GM12878 (cell line): Measurements from ENCODE around the gene CCM2.

ENCODE experiments used
- ATF7 ChIP-seq: fragments of 450-650 bp; IDR thresholded peaks from 2 replicates; pipeline ENCODE4 v1.6.1; 2016; ENCODE audit warnings: low read depth, mild to moderate bottlenecking
- CBFB ChIP-seq: IDR thresholded peaks from 2 replicates; pipeline ENCODE4 v1.6.1; 2016; ENCODE audit warnings: antibody characterized with exemption, low read depth
- EZH2 ChIP-seq: IDR thresholded peaks from 2 replicates; pipeline ENCODE4 v1.6.1; 2012; ENCODE audit warnings: low read depth, mild to moderate bottlenecking, control low read depth, inconsistent platforms, low read length, borderline replicate concordance; ENCODE audit not compliant: control insufficient read depth
- GABPA ChIP-seq: IDR thresholded peaks from 2 replicates; pipeline ENCODE4 v1.6.1; 2014; ENCODE audit warnings: antibody characterized with exemption, low read depth, mild to moderate bottlenecking, inconsistent platforms
- TF ChIP-seq, protein P1 (sequence below), 3 experiments: IDR thresholded peaks in 2 of 3; conservative IDR thresholded peaks in 1 of 3; 2 replicates each; pipeline ENCODE4 v1.5.1; 2011; ENCODE audit warnings: low read depth in 3 of 3, low read length in 3 of 3, mild to moderate bottlenecking in 3 of 3, control low read depth in 2 of 3, moderate library complexity in 2 of 3, inconsistent platforms in 1 of 3, mixed read lengths in 1 of 3; ENCODE audit not compliant: control insufficient read depth in 2 of 3, insufficient read depth in 1 of 3; ENCODE audit errors: extremely low read depth in 1 of 3

DNA sequence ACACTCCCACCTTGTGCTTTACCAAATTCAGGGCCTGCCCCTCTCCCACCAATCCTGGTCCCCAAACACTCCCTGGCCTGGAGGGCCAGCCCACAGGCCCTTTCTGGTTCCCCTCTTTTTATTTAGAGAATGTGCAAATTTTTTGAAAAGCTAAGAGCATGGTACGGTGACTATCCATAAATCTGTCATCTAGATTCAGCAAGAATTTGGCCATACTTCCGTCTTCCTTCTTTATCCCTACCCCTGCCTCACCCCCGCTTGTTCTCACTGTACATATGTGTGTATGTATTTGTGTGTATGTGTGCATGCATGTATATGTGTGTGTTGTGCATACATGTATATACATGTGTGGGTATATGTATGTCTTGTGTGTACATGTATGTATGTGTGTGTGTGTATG is 119.5 kb downstream of the CCM2 start:
- no peak for TF ChIP-seq CBFB
- TF ChIP-seq, protein P1, sequence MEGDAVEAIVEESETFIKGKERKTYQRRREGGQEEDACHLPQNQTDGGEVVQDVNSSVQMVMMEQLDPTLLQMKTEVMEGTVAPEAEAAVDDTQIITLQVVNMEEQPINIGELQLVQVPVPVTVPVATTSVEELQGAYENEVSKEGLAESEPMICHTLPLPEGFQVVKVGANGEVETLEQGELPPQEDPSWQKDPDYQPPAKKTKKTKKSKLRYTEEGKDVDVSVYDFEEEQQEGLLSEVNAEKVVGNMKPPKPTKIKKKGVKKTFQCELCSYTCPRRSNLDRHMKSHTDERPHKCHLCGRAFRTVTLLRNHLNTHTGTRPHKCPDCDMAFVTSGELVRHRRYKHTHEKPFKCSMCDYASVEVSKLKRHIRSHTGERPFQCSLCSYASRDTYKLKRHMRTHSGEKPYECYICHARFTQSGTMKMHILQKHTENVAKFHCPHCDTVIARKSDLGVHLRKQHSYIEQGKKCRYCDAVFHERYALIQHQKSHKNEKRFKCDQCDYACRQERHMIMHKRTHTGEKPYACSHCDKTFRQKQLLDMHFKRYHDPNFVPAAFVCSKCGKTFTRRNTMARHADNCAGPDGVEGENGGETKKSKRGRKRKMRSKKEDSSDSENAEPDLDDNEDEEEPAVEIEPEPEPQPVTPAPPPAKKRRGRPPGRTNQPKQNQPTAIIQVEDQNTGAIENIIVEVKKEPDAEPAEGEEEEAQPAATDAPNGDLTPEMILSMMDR (IDR thresholded peaks at IDR 0.05 in 2 of 3, conservative IDR thresholded peaks at IDR 0.05 in 1 of 3; ENCODE audit: control insufficient read depth in 2 of 3, extremely low read depth in 1 of 3, insufficient read depth in 1 of 3, low read depth in 3 of 3, low read length in 3 of 3), result no peak
- TF ChIP-seq EZH2, result no peak
- no peak for TF ChIP-seq GABPA
- TF ChIP-seq ATF7, result no peak
